Posterior cingulate gyrus (tissue), 11 donors: ENCODE measurements around the gene NDST4.

Experiments used
- DNase-seq, 10 donors: peaks; one replicate each; pipeline versions ENCODE4 v3.0.0 to v3.0.0-alpha.2; 2020 to 2021; ENCODE audit warnings: mixed read lengths in 3 of 10
- intact Hi-C: fragments of 100-400 bp; cut with DNase I; formaldehyde crosslinking; loops from one replicate; pipeline ENCODE4 v1.15.1; 2023

Gene NDST4

DNA sequence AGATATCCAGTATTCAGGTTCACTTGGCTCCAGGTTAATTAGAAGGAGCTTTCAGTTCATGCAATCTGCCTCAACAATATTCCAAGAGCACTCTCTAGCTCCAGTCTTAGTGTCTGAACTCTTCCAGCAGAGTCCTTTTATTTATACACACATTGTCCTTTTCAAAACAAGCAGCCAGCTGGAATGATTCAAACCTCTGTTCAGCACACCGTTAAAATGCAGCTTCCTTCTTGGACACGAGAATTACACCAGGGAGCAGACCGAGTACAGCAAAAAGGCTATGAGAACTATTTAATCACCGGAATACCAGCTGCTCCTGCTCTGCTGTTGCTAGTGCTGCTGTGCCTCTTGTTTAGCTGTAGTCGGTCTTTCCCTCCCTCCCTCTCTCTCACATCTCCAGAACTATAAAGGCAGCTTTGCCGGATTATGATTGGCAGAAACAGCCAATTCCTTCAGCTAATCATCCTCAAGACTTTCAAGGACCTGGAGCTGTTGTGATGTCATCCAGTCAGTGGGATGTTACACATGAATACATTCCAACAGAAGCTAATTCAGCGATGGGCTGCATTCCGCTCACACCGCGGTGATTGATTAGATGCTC lies at the start of gene NDST4:
NDST4 (minus strand) TSS at position 115 of the 601 bp plus-strand sequence. CDS start 36,584 bp downstream, outside the sequence.
- peak in 1 of 10 donors; percentile 43 for DNase-seq
- intact Hi-C loops: no loop called here

DNA sequence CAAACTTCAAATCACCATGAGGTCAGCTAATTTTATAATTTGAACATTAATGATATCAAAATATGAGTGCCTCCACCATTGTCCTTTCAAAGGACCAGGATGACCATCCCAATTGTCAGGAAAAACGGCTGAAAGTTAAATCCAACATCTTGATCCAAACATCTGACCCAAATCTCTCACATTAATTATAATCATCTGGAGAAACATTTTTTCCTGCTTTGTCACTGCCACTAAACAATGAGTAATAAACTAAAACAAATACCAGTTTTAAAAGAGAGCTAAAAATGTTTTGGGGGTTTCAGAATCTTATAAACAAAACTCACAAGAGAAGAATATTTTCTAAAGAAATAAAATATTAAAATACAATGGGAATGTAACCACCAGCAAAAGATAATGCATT lies 45.7 kb upstream of the NDST4 start:
- no peak for DNase-seq

DNA sequence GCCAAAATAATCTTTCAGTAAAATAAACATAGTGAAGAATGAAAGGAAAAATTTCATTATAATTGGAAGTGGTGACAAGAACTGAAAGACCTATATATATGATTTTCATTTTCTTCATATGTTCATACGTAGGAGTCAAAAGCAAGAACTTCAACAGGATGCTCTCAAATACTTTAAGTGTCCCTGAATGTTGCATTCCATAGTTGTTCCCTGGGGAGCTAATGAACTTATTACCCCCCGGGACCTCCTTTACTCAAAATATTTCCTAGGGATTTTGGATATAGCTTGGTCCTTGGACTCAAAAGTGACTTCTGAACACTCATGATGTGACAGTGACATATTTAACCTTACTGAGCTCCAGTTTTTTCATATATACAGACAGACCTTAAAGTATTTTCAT lies 44.9 kb upstream of the NDST4 start:
- intact Hi-C loops: no loop called here
- DNase-seq: no peak

More for the DNA sequence above, 45.7 kb upstream of the NDST4 start:
- intact Hi-C loops: no loop called here

DNA sequence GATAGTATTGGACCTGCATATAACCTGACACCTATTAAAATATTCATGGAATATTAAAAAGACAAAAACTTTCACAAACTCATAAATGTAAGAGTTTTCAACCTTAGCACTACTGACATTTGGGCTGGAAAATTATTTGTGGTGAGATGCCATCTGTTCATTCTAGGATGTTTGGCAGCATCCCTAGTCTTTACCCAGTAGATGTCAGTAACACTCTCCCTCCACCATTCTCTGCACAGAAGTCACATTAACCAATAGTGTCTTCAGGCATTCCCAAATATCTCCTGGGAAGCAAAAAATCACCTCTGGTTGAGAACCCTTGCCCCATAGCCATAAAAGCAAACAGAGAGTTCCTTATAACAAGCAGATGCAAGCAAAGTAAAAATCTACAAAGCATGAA lies 41.4 kb upstream of the NDST4 start:
- intact Hi-C loops: no loop called here

DNA sequence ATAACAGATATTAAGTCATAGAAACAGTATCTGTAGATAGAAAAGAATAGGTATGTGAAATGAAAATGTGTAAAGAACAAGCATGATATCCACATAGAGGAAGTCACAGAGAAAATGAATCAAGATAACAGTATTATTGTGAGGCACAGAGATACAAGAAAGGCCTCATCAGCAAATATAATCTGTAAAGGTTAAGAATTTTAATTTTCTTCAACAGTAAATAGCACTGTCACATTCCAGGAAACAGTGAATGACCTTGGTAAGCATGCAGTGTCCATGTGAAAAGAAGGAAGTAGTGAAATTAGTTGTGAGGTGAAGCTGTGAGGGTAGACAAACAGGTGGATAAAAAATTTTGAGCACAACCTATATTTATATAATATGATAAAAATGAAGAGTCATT lies 39.5 kb upstream of the NDST4 start:
- no peak for DNase-seq
- intact Hi-C loops: no loop called here

More for the DNA sequence above, 41.4 kb upstream of the NDST4 start:
- no peak for DNase-seq

DNA sequence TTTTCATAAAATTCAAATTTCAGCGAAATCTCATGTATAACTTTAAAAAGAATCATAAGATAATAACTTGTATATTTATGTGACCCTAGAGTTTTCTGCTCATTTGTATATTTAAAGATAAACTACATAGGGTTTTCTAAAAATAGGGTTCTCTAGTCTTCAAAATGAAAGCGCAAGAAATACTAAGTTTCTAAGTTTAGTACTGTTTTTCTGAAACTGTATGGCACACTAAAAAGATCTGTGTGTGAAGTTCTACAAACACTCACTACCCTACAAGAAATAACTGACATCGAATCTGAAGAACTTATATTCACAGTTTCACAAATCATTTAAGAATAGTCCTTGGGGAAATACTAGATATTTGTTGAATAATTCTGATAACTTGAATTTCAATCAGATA lies 38.7 kb upstream of the NDST4 start:
- no peak for DNase-seq
- intact Hi-C loops: no loop called here

DNA sequence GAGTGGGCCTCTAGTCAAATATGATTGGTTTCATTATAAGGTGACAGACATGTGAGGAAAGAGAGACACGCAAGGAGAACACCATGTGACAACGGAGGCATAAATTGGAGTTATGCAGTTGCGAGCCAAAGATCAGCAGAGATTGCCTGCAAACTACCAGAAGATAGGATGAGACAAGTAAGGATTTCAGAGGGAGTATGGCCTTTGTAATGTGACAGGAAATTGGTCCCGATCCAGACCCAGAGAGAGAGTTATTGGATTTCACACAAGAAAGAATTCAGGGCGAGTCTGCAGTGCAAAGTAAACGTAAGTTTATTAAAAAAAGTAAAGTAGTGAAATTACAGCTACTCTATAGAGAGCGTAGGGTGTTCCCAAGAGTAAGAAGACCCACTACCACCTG lies 35.7 kb upstream of the NDST4 start:
- DNase-seq: no peak
- intact Hi-C loops: no loop called here

DNA sequence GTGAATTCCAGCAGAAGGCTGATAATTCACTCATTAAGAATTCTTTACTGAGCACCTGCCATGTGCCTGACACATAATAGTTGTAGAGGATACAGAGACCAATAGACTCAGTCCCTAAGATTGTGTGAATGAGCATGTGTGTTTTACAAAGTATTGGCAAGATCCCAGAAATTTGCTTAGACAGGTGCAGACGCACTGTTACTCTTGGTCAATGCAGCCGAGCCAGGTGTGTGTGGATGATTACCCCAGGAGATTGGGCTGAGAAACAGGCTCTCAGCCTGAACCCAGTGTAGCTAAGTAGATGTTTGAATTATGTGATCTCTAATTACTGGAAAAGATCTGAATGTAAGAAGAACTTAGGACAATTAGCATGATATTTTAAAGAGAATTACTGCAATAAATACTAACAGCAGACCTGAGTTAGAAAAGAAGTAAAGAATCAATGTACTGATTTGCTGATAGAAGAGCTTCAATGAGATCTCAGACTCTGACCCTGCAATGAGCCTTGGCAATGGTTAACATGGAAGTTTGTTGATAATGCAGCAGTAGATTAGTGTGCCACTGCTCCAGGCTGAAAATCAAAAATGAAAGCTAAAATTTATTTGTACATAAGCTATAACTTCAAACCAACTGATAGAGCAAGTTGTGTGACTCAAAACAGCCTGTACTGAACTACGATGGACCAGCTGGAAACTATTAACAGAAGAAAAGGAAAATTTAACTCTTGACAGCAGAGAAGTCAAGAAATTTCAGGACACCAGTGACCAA lies 32.2 kb upstream of the NDST4 start:
- DNase-seq: no peak

DNA sequence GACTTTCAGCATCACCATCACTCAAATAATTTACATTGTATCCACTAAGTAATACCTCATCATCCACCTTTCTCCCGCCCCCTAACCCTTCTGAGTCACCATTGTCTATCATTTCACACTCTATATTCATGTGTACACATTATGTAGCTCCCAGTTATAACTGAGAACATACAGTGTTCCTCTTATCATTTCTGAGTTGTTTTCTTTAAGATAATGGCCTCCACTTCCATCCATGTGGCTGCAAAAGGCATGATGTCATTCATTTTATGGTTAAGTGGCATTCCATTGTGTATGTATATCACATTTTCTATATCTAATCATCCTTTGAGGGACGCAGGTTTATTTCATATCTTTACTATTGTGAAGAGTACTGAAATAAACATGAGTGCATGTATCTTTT lies 14.6 kb upstream of the NDST4 start:
- intact Hi-C loops: no loop called here
- DNase-seq: no peak

More for the DNA sequence above, 32.2 kb upstream of the NDST4 start:
- intact Hi-C loops: no loop called here

DNA sequence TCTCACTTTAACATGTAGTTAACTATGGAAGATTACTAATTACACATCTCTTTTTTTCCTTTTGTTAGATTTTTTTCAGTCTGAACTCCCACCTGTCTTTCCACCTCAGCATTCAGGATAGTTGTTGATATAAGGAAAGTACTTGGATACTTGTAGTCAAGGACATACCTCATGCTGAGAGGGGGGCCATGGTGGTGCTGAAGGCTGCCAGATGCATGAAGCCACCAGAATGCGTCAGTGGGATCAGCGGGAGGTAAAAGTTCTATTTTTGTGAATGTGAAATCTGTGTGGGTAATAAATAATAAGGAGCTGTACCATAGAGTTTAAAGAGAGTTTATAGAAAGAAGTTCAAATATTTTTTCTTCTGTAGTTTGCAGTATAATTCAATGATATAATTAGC lies 13.1 kb upstream of the NDST4 start:
- no peak for DNase-seq
- intact Hi-C loops: no loop called here

DNA sequence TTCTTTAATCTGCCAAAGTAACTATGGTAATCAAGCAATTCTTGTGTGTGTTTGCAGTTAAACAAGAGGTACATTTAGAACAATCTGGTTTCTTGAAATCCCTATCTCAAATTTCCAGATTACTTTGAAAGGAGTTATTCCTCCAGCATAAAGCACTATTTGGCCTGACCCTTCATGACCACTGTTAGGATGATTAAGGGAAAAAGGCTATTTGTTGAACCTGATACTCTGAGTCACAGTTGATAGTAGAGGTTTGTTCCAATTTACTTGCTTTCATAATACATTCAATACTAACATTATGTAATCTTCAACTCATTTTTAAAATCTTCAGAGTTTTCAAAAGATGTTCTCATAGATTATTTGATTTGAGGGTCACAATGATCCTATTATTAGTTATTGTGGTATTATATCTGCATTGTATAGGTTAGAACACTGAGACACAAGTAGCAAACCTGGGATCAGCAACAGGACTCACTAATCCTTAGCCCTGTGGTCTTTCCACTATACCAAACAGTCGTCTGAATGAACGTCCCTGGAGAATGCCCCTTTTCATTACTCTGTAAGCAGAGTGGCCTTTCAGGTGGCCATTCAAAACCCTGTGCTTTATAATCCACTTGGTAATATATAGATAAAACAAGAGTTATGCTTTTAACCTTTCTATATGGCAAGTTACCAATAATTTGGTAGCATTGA lies 8.1 kb upstream of the NDST4 start:
- intact Hi-C loops: no loop called here
- DNase-seq: no peak

DNA sequence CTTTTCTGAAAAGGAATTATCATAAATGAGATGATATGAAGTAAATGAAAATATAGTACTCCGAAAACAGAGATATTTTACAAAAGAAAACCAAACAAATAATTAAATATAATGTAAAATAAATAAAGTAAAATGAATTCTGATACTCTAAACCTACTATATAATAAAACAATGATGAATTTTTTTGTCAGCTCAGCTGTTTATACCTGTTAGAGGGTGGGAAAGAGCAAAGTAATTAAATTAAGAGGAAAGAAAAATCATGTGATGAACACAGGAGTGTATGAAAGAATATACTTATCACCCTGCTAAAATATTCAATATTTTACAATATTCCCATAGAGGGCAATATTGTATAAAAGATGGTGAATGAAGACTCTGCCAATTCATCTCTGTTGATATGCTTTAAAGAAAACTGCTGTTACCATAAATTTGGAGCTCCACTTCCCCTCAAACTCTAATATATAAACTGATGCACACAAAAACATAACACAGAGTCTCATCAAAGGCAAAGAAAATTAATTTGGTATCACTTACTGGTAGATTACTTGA lies 6.5 kb upstream of the NDST4 start:
- intact Hi-C loops: no loop called here
- DNase-seq: no peak

DNA sequence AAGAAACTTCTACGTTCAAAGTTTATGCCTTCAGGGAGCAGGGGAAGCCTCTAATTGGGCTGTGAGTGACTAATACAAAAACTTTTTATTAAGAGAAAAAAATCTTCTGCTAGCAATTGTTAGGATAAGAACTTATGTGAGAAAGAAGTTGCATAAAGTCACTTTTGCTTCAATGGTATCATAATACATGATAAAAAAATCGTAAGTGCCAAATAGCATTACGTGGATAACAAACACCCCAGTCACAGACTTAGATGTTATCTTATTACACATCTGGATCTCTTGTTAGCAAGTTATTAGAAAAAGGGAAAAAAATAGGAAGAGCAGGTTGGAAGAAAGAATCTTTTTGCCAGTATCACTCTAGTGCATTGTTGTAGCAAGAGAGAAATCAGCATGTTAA lies 4.2 kb upstream of the NDST4 start:
- no peak for DNase-seq
- intact Hi-C loops: no loop called here

DNA sequence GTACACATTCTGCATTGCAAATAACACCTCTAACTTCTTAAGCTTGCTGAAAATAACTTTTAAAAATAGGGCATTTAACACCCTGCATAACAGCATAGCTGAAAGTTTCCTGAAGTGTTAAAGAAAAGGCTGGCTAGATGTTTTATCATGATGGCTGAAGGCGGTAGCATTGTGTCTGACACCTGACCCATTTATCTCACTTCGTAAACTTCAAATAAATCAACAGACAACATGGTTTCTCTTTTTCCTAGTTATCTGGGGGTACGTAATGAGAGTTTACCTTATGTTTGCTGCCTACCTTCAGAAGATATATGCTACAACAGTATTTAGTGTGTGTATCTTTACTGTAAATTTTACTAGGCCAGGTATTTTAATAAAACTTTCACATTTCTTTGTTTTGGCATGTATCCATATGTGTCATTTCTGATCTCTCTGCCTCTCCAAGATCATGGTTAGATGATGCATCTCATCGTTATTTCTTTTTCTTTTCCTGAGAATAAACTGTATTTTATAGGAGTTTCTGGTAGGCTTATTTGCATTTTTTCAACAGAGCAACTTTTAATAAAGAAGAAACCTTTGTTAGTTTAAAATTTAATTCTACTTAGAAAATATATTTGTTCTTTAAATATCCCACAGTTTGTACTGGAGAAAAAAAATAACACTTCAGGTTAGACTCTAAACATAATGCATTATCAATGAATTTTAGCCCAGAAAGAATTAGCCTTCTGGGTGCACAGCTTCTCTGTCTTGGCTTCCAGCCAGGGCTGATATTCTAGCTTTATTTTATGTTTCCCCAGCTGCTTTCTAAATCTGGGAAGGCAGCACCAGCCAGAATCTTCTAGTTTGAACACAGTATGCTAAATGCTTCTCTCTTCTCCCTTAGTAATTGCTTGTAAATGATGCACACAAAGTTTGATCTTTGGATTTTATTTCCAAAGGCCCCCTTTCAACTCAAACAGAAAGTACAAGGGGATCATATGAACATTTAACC lies 2.9 kb downstream of the NDST4 start:
- no peak for DNase-seq
- intact Hi-C loops: no loop called here

DNA sequence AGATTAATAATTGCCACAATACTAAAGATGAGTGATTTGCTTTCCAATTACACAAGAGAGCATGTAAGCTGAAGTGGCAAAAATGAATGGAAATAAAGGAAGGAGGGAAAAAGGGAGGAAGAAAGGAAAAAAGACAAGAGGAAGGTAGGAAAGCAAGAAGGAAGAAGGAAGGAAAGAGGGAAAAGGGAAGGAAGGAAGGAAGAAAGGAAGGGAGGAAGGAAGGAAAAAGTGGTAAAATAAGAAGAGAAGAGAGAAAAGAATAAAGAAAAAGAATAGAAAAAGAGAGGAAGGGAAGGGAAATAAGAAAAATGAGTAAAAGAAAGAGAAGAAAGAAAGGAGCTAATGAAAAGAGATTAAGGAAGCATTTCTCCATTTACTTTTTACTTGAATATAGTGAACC lies 4.6 kb downstream of the NDST4 start:
- intact Hi-C loops: no loop called here
- DNase-seq: no peak

DNA sequence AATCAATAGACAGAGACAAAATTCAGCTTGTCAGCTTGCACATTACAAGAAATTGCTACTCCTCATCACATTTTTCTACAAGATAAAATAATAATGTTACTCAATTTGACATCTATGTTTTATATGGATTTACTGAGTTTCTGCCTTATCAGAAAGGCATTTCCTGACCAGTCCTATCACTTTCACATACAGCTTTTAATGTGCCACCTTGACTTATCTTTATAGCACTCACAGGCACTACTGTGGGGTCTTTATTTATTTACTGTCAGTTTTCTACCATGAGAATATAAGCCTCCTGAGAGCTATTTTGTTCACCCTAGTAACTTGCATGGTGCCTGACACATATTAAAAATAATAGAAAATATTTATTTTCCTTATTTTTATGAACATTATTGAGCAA lies 6.0 kb downstream of the NDST4 start:
- intact Hi-C loops: no loop called here
- DNase-seq: no peak

DNA sequence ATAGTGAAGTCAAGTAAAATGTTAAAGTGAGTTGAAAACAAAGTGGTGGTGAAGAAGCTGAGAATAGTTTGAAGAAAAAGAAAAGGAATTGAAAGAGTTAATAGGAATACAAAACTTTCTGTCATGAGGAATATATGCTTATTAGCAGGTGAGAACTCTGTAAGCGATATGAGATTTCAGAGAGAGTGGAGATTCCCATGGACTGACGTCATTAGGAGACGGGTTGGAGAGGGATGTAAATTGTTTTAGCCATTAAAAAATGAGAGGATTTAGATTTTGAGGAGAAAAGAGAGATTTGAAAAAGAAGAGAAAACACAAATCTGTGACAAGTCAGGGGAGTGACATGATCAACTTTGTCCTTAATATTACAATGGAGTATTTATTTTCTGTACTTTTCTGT lies 11.7 kb downstream of the NDST4 start:
- no peak for DNase-seq
- intact Hi-C loops: no loop called here

DNA sequence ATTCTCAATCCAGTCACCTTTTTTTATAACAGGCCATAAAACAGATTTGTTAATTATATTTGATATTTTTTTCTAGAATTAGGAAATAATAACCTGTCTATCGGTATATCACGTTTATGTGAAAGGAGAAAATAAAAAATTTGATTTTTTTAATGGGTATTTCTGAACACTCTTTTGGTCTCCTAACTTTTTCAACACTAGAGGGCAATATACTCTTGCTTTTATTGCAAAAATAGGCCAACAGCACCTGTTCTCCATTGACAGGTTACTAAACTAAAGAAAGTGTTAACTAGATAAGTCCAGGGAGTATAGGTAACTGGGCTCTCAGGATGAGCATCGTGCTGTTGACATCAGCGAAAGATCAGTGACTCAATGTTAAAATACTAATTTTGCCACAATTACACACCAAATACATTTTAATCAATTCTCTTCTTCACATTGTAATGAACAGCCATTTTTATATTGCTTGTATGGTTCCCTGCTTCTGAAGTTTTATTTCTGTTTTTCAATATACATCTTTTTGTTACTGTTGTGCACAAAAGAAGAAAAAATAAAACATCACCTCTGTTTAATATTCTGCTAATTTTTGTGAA lies 22.8 kb downstream of the NDST4 start:
- intact Hi-C loops: loop anchor here (5.0 kb wide), 1 partner anchor 447 kb away; no protein-coding TSS in a partner anchor
- DNase-seq: no peak

DNA sequence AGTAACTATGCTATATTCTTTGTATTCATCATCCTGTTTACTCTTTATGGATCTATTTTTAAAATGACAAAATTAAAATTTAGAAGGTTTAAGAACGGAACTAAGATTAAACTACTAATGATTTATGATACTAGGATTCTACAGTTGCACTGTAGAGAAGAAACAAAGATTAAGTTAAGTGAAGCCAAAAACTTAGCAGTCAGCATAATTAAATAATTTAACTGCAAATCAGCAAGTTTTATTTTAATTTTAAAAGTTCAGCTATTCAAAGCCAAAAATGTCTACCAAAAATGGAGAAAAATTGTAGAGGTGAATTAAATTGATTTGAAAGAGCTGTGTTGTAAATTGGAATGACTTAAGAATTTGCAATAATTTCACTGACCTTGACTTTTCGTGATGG lies 30.8 kb downstream of the NDST4 start:
- intact Hi-C loops: no loop called here
- DNase-seq: no peak

DNA sequence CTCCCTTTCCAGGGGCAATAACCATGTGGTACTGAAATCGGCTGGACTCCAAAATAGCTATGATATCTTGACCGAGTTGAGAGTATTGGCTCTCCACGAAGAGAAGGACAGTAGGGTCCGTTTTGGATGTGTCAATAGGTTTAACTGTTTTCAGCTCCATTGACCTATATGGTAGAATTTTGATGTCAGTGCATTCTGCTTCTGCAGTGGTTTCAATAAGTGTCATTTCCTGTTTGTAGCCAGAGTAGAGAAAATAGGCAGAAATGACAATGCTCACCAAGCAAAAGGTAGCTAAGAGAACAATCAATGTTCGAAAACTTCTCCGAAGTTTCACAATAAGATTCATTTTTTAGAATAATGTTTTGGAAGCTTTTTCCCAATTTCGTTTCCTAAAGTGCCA lies 36.7 kb downstream of the NDST4 start:
- intact Hi-C loops: no loop called here
- no peak for DNase-seq
